PC-9 (cell line): Measurements from ENCODE around the gene SETMAR. TPM values are rescaled to one million over a fixed set of nuclear protein-coding genes. Genes with fewer than 3 reads are reported as not detected.

Source experiments
- BruUV-seq: library from RNA; stranded (reverse); fragments of 400-500 nt; replicated peaks from 2 replicates; lab custom pipeline; 2021; lab: Mats Ljungman, UMichigan
- CTCF ChIA-PET: fragments of 300-600 bp; sonication (Branson Sonifier 250); formaldehyde crosslinking; loops from one replicate; lab custom pipeline; 2022; ENCODE audit warnings: antibody characterized with exemption; lab: Charles Lee
- POLR2A ChIA-PET: fragments of 300-600 bp; sonication (Branson Sonifier 250); formaldehyde crosslinking; loops from one replicate; lab custom pipeline; 2022; ENCODE audit warnings: antibody characterized with exemption; ENCODE audit not compliant: unreplicated experiment; lab: Charles Lee
- DNase-seq, 2 experiments: peaks; one replicate each; pipeline versions ENCODE4 v3.0.0 to v3.0.0-alpha.2; 2015 to 2022; ENCODE audit warnings: mixed read lengths in 1 of 2
- H2AFZ ChIP-seq: fragments of 200-600 bp; sonication (generic); 2 replicates; pipeline ENCODE4 v1.8.1; 2017; ENCODE audit warnings: antibody characterized with exemption
- H3F3A ChIP-seq: fragments of 200-600 bp; sonication (generic); 2 replicates; pipeline ENCODE4 v1.8.1; 2017; ENCODE audit warnings: antibody characterized with exemption, mild to moderate bottlenecking, low read depth; ENCODE audit not compliant: insufficient read depth
- H3K27ac ChIP-seq: fragments of 200-600 bp; sonication (generic); 2 replicates; pipeline ENCODE4 v1.6.1; 2016; ENCODE audit warnings: mixed run types
- H3K27me3 ChIP-seq: fragments of 200-600 bp; sonication (generic); 2 replicates; pipeline ENCODE4 v1.6.1; 2016; ENCODE audit warnings: low read depth, mixed run types; ENCODE audit not compliant: insufficient read depth
- H3K36me3 ChIP-seq: fragments of 200-600 bp; sonication (generic); 2 replicates; pipeline ENCODE4 v1.6.1; 2016; ENCODE audit warnings: low read depth, mixed run types
- H3K4me1 ChIP-seq: fragments of 200-600 bp; sonication (generic); replicated peaks from 2 replicates; pipeline ENCODE4 v1.6.1; 2016; ENCODE audit warnings: mixed run types; ENCODE audit not compliant: insufficient read depth
- H3K4me2 ChIP-seq: fragments of 200-600 bp; sonication (generic); 2 replicates; pipeline ENCODE4 v1.6.1; 2017; ENCODE audit warnings: mixed run types
- H3K4me3 ChIP-seq: fragments of 200-600 bp; sonication (generic); 2 replicates; pipeline ENCODE4 v1.6.1; 2016; ENCODE audit warnings: mixed run types
- H3K79me2 ChIP-seq: fragments of 200-600 bp; sonication (generic); 2 replicates; pipeline ENCODE4 v1.6.1; 2017; ENCODE audit warnings: low read depth, mixed run types
- H3K9me2 ChIP-seq: fragments of 200-600 bp; sonication (generic); 2 replicates; pipeline ENCODE4 v1.8.1; 2017; ENCODE audit warnings: mild to moderate bottlenecking; ENCODE audit not compliant: insufficient read depth
- H3K9me3 ChIP-seq: fragments of 200-600 bp; sonication (generic); 2 replicates; pipeline ENCODE4 v1.8.1; 2016; ENCODE audit warnings: low read depth; ENCODE audit not compliant: insufficient read depth
- H4K20me1 ChIP-seq: fragments of 200-600 bp; sonication (generic); 2 replicates; pipeline ENCODE4 v1.8.1; 2017; ENCODE audit not compliant: insufficient read depth
- EZH2 ChIP-seq: fragments of 200-600 bp; sonication (generic); IDR thresholded peaks from 2 replicates; pipeline ENCODE4 v1.8.0; 2017; ENCODE audit warnings: antibody characterized with exemption, low read depth
- intact Hi-C: fragments of 100-400 bp; cut with micrococcal nuclease; formaldehyde crosslinking; loops from one replicate; pipeline ENCODE4 v1.10.0; 2022; ENCODE audit not compliant: unreplicated experiment
- total RNA-seq: library from RNA; stranded (reverse); gene quantifications from 2 replicates; pipeline ENCODE4 v1.2.3, GENCODE V29; 2021
- TF ChIP-seq, protein P1 (sequence below): fragments of 200-600 bp; sonication (generic); conservative IDR thresholded peaks from 2 replicates; pipeline ENCODE4 v1.6.1; 2017; ENCODE audit warnings: mixed run types, antibody characterized with exemption, mild to moderate bottlenecking, moderate library complexity

The SETMAR gene
- total RNA-seq, 1 experiment from 2014 or later, result 7.6 TPM

DNA sequence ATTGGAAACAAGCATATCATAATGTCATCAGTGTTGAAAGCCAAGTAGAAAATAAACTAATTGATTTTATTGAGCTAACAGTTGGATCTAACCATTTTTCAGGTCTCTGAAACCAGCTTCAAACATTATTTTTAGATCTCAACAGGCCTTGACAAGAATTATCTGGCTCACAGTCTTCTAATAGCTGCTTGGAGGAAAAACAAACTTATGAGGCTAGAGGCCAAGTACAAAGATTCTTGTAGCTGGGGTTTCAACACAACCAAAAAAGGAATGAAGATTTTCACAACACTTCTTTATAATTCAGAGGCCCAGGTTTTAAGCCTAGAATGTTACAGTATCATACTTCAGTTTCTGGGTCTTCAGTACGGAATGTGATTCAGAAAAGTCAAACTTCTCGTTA is 3.7 kb downstream of the SETMAR start:
- H3K9me3 ChIP-seq, result no peaks in the 10 kb centered on the region
- H3K27ac ChIP-seq, result no peak overlapping the region
- H3K36me3 ChIP-seq, result no peaks in the 10 kb centered on the region
- CTCF ChIA-PET, result interaction anchor here (1.0 kb wide), 1 partner anchor 327 kb away, joined by 5 read pairs; no protein-coding TSS in a partner anchor
- POLR2A ChIA-PET, result interaction anchor here (0.5 kb wide), 1 partner anchor 1113 kb away, joined by 16 read pairs; no protein-coding TSS in a partner anchor
- no peaks in the 10 kb centered on the region for H3K9me2 ChIP-seq
- H3F3A ChIP-seq, result no peaks in the 10 kb centered on the region
- no peak overlapping the region for H2AFZ ChIP-seq
- no TSS peak for BruUV-seq
- H3K4me3 ChIP-seq, result no peak overlapping the region
- no peak overlapping the region for H3K4me2 ChIP-seq
- TF ChIP-seq, protein P1, sequence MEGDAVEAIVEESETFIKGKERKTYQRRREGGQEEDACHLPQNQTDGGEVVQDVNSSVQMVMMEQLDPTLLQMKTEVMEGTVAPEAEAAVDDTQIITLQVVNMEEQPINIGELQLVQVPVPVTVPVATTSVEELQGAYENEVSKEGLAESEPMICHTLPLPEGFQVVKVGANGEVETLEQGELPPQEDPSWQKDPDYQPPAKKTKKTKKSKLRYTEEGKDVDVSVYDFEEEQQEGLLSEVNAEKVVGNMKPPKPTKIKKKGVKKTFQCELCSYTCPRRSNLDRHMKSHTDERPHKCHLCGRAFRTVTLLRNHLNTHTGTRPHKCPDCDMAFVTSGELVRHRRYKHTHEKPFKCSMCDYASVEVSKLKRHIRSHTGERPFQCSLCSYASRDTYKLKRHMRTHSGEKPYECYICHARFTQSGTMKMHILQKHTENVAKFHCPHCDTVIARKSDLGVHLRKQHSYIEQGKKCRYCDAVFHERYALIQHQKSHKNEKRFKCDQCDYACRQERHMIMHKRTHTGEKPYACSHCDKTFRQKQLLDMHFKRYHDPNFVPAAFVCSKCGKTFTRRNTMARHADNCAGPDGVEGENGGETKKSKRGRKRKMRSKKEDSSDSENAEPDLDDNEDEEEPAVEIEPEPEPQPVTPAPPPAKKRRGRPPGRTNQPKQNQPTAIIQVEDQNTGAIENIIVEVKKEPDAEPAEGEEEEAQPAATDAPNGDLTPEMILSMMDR, result no peak
- no peak for TF ChIP-seq EZH2
- no peaks in the 10 kb centered on the region for H4K20me1 ChIP-seq
- H3K79me2 ChIP-seq, result peaks cover 5% of the 10 kb centered on the region; the same call in 1 of the 2 replicates
- intact Hi-C loops, result no loop called here
- no peak for DNase-seq
- H3K4me1 ChIP-seq, result no peaks in the 10 kb centered on the region
- H3K27me3 ChIP-seq, result no peaks in the 10 kb centered on the region

DNA sequence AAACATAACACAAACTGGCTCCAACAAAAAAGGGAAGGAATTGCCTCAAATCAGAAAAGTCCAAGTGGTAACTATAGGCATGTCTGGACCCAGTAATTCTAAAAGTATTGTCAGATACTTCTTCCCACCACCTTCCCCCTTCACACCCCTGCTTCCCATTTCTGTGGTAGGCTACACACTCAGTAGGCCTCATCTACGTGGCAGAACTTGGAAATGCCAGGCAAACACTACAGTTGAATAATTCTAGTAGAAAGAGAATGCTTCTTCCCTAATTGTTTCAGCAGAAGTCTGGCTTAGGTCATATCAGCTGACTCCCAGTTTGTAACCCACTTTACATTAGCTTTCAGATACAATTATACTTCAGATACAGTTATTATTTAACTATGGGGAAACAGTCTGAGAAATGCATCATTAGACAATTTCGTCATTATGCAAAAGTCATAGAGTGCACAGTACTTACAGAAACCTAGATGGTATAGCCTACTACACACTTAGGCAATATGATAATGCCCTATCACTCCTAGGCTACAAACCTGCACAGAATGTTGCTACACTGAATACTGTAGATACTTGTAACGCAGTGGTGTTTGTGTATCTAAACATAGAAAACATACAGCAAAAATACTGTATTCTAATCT is 6.4 kb downstream of the SETMAR start:
- TF ChIP-seq EZH2, result no peak
- TF ChIP-seq, protein P1, result no peak
- Histone ChIP-seq H2AFZ (no peak overlapping the region), H3K9me2 (no peaks in the 10 kb centered on the region), H3K27ac (no peak overlapping the region), H3K4me2 (no peak overlapping the region), H3F3A (no peaks in the 10 kb centered on the region), H3K27me3 (no peaks in the 10 kb centered on the region), H3K4me3 (no peak overlapping the region), H4K20me1 (no peaks in the 10 kb centered on the region), H3K79me2 (peaks cover 2% of the 10 kb centered on the region; the same call in 1 of the 2 replicates), H3K36me3 (no peaks in the 10 kb centered on the region), H3K9me3 (no peaks in the 10 kb centered on the region), H3K4me1 (no peaks in the 10 kb centered on the region)
- CTCF ChIA-PET, result no interaction called here
- BruUV-seq, result no TSS peak
- POLR2A ChIA-PET, result no interaction called here
- DNase-seq, result no peak
- intact Hi-C loops, result no loop called here

DNA sequence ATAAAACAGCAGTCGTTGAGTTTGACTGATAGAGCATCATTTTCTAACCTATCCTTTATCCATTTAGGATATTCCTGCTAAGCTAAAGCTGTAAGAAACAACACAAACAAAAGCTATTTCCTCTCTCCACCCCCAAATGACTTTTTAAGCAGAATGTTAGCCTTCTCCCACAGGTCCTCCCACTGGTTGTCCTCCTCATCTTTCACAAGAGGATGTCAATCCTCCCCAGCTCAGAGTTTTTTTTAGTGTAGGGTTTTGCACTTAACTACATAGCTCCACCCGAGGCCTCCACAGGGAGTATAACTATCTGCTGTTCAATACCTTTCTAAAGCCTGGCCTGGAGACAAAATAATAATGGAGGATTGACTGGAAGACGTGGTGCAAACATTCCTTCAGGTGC is 7.8 kb downstream of the SETMAR start:
- DNase-seq, result no peak
- Histone ChIP-seq H3K79me2 (no peaks in the 10 kb centered on the region), H2AFZ (no peak overlapping the region), H4K20me1 (no peaks in the 10 kb centered on the region), H3K4me3 (no peak overlapping the region), H3K27me3 (no peaks in the 10 kb centered on the region), H3F3A (no peaks in the 10 kb centered on the region), H3K9me3 (no peaks in the 10 kb centered on the region), H3K36me3 (no peaks in the 10 kb centered on the region), H3K9me2 (no peaks in the 10 kb centered on the region), H3K4me2 (no peak overlapping the region), H3K4me1 (no peaks in the 10 kb centered on the region), H3K27ac (no peak overlapping the region)
- TF ChIP-seq, protein P1, result no peak
- TF ChIP-seq EZH2, result no peak
- BruUV-seq, result no TSS peak
- POLR2A ChIA-PET, result no interaction called here
- CTCF ChIA-PET, result interaction anchor here (0.5 kb wide), 2 partner anchors 39 to 41 kb away, joined by 3 to 4 read pairs; no protein-coding TSS in a partner anchor
- intact Hi-C loops, result no loop called here
